Brain microvascular endothelial cell (primary cell): ENCODE data around the gene FBXW5.

Experiments
- DNase-seq: peaks from one replicate; pipeline ENCODE4 v3.0.0-alpha.2; 2020
- H3K27ac ChIP-seq: fragments of 250-450 bp; sonication (Bioruptor Pico); 2 replicates; pipeline ENCODE4 v1.5.1; 2020; ENCODE audit warnings: mild to moderate bottlenecking, moderate library complexity
- H3K27me3 ChIP-seq: fragments of 250-450 bp; sonication (Bioruptor Pico); replicated peaks from 2 replicates; pipeline ENCODE4 v1.5.1; 2020; ENCODE audit warnings: mild to moderate bottlenecking
- H3K36me3 ChIP-seq: fragments of 250-450 bp; sonication (Bioruptor Pico); replicated peaks from 2 replicates; pipeline ENCODE4 v1.5.1; 2020; ENCODE audit warnings: mild to moderate bottlenecking
- H3K4me3 ChIP-seq: 2 replicates; pipeline ENCODE4 v1.5.1; 2011; ENCODE audit warnings: low read depth, mild to moderate bottlenecking, control low read depth, low read length, moderate library complexity
- CTCF ChIP-seq: IDR thresholded peaks from 2 replicates; pipeline ENCODE4 v1.5.1; 2011; ENCODE audit warnings: low read depth, mild to moderate bottlenecking, moderate library complexity, low read length, control low read depth, inconsistent platforms; ENCODE audit errors: missing control alignments
- in situ Hi-C: cut with HindIII; loops from 2 replicates; pipeline ENCODE4 v1.10.0; 2017; ENCODE audit warnings: low sequenced_read_pairs, low pct_ligation_motif_present

FBXW5 gene

GRCh38 chr9:136903041-136903554 lies 41.4 kb downstream of the FBXW5 start:
- Histone ChIP-seq H3K36me3 (peaks cover 26% of the 10 kb centered on the region), H3K4me3 (no peak overlapping the region), H3K27ac (peak overlapping the region; percentile 70), H3K27me3 (no peaks in the 10 kb centered on the region)
- TF ChIP-seq CTCF: no peak
- DNase-seq: peak; percentile 11
- in situ Hi-C loops: no loop called here

- no peaks in the 10 kb centered on the region for H3K27me3 ChIP-seq
- in situ Hi-C loops: no loop called here
- no peak for TF ChIP-seq CTCF
- H3K27ac ChIP-seq: peak overlapping the region; percentile 71
- H3K36me3 ChIP-seq: peaks cover 20% of the 10 kb centered on the region
- DNase-seq: peak; percentile 81
- H3K4me3 ChIP-seq: no peak overlapping the region
Measured at GRCh38 chr9:136902259-136902821, 42.2 kb downstream of the FBXW5 start.

- H3K4me3 ChIP-seq: peak overlapping the region; percentile 5
- in situ Hi-C loops: no loop called here
- peak overlapping the region; percentile 71 for H3K27ac ChIP-seq
- peaks cover 17% of the 10 kb centered on the region for H3K36me3 ChIP-seq
- no peaks in the 10 kb centered on the region for H3K27me3 ChIP-seq
- peak; percentile 12 for DNase-seq
- TF ChIP-seq CTCF: no peak
Measured at GRCh38 chr9:136901516-136902258, 42.9 kb downstream of the FBXW5 start.

GRCh38 chr9:136900988-136901515 lies 43.5 kb downstream of the FBXW5 start:
- no peak for TF ChIP-seq CTCF
- no peaks in the 10 kb centered on the region for H3K27me3 ChIP-seq
- no peak for DNase-seq
- in situ Hi-C loops: no loop called here
- peak overlapping the region; percentile 71 for H3K27ac ChIP-seq
- H3K36me3 ChIP-seq: peaks cover 11% of the 10 kb centered on the region
- no peak overlapping the region for H3K4me3 ChIP-seq

GRCh38 chr9:136900556-136900955 lies 44.0 kb downstream of the FBXW5 start:
- TF ChIP-seq CTCF: no peak
- Histone ChIP-seq H3K36me3 (peaks cover 8% of the 10 kb centered on the region), H3K27ac (no peak overlapping the region)

More at GRCh38 chr9:136900556-136900955, 44.0 kb downstream of the FBXW5 start:
- Histone ChIP-seq H3K4me3 (no peak overlapping the region), H3K27me3 (no peaks in the 10 kb centered on the region)
- in situ Hi-C loops: no loop called here
- no peak for DNase-seq
